PC-9 (cell line): Measurements from ENCODE around the gene BIRC5.

ENCODE experiments used
- CTCF ChIP-seq: fragments of 200-600 bp; sonication (generic); conservative IDR thresholded peaks from 2 replicates; pipeline ENCODE4 v1.6.1; 2017; ENCODE audit warnings: mixed run types, antibody characterized with exemption, mild to moderate bottlenecking, moderate library complexity
- EZH2 ChIP-seq: fragments of 200-600 bp; sonication (generic); IDR thresholded peaks from 2 replicates; pipeline ENCODE4 v1.8.0; 2017; ENCODE audit warnings: antibody characterized with exemption, low read depth

- TF ChIP-seq CTCF (no peak), EZH2 (no peak)
These were observed 17.2 kb downstream of the BIRC5 start, which contains the start of gene TMEM235 for GRCh38 chr17:78230996-78231935.
